ENCODE results near the gene FLVCR2.

FLVCR2 gene

GRCh38 chr14:75625034-75625433 is 46.6 kb downstream of the FLVCR2 start:
- Mint-ChIP-seq H3K27me3 (peaks cover 35% of the 10 kb centered on the region), H3K9me3 (no peaks in the 10 kb centered on the region), H3K27ac (no peak overlapping the region), H3K4me1 (peaks cover 18% of the 10 kb centered on the region), H3K4me3 (no peak overlapping the region), H3K36me3 (peaks cover 5% of the 10 kb centered on the region)
- no peak for ATAC-seq

- ATAC-seq, result no peak
- Mint-ChIP-seq H3K27me3 (peaks cover 31% of the 10 kb centered on the region), H3K36me3 (peaks cover 5% of the 10 kb centered on the region), H3K9me3 (no peaks in the 10 kb centered on the region), H3K4me3 (no peak overlapping the region), H3K27ac (no peak overlapping the region), H3K4me1 (peaks cover 18% of the 10 kb centered on the region)
These were observed 48.0 kb downstream of the FLVCR2 start for GRCh38 chr14:75626396-75626795.

- Mint-ChIP-seq H3K4me1 (peaks cover 18% of the 10 kb centered on the region), H3K27me3 (peaks cover 26% of the 10 kb centered on the region), H3K9me3 (no peaks in the 10 kb centered on the region), H3K4me3 (no peak overlapping the region), H3K27ac (no peak overlapping the region), H3K36me3 (peaks cover 5% of the 10 kb centered on the region)
- no peak for ATAC-seq
These were observed 48.4 kb downstream of the FLVCR2 start for GRCh38 chr14:75626863-75627262.

- H3K4me1 Mint-ChIP-seq, result peaks cover 18% of the 10 kb centered on the region
- H3K27ac Mint-ChIP-seq, result no peak overlapping the region
- H3K4me3 Mint-ChIP-seq, result no peak overlapping the region
- H3K9me3 Mint-ChIP-seq, result no peaks in the 10 kb centered on the region
- peaks cover 5% of the 10 kb centered on the region for H3K36me3 Mint-ChIP-seq
- ATAC-seq, result no peak
- H3K27me3 Mint-ChIP-seq, result peaks cover 24% of the 10 kb centered on the region
These were observed 49.0 kb downstream of the FLVCR2 start for GRCh38 chr14:75627406-75627805.

- ATAC-seq, result no peak
- Mint-ChIP-seq H3K36me3 (peaks cover 5% of the 10 kb centered on the region), H3K27ac (no peak overlapping the region), H3K27me3 (peaks cover 24% of the 10 kb centered on the region), H3K4me1 (peaks cover 11% of the 10 kb centered on the region), H3K4me3 (no peak overlapping the region), H3K9me3 (no peaks in the 10 kb centered on the region)
These were observed 50.4 kb downstream of the FLVCR2 start for GRCh38 chr14:75628816-75629215.

- H3K4me3 Mint-ChIP-seq, result no peak overlapping the region
- H3K27ac Mint-ChIP-seq, result no peak overlapping the region
- H3K4me1 Mint-ChIP-seq, result no peaks in the 10 kb centered on the region
- ATAC-seq, result no peak
- H3K27me3 Mint-ChIP-seq, result peaks cover 10% of the 10 kb centered on the region
- H3K36me3 Mint-ChIP-seq, result peaks cover 5% of the 10 kb centered on the region
- H3K9me3 Mint-ChIP-seq, result no peaks in the 10 kb centered on the region
These were observed 52.5 kb downstream of the FLVCR2 start for GRCh38 chr14:75630695-75631452.

- Mint-ChIP-seq H3K27ac (no peak overlapping the region), H3K36me3 (peaks cover 5% of the 10 kb centered on the region), H3K4me3 (no peak overlapping the region), H3K27me3 (peaks cover 4% of the 10 kb centered on the region), H3K9me3 (no peaks in the 10 kb centered on the region), H3K4me1 (no peaks in the 10 kb centered on the region)
- ATAC-seq, result no peak
These were observed 53.0 kb downstream of the FLVCR2 start for GRCh38 chr14:75631453-75631831.

GRCh38 chr14:75634848-75635247 is 56.4 kb downstream of the FLVCR2 start:
- Mint-ChIP-seq H3K4me3 (no peak overlapping the region), H3K36me3 (peaks cover 15% of the 10 kb centered on the region), H3K9me3 (no peaks in the 10 kb centered on the region), H3K4me1 (no peaks in the 10 kb centered on the region), H3K27ac (no peak overlapping the region), H3K27me3 (no peaks in the 10 kb centered on the region)
- ATAC-seq, result no peak

GRCh38 chr14:75636100-75636692 is 57.8 kb downstream of the FLVCR2 start:
- no peak for ATAC-seq
- Mint-ChIP-seq H3K27ac (no peak overlapping the region), H3K27me3 (no peaks in the 10 kb centered on the region), H3K4me1 (no peaks in the 10 kb centered on the region), H3K9me3 (no peaks in the 10 kb centered on the region), H3K36me3 (peaks cover 28% of the 10 kb centered on the region), H3K4me3 (no peak overlapping the region)

GRCh38 chr14:75640876-75641275 is 62.5 kb downstream of the FLVCR2 start:
- Mint-ChIP-seq H3K27me3 (no peaks in the 10 kb centered on the region), H3K27ac (no peak overlapping the region), H3K9me3 (no peaks in the 10 kb centered on the region), H3K36me3 (peaks cover 53% of the 10 kb centered on the region), H3K4me3 (no peak overlapping the region), H3K4me1 (no peaks in the 10 kb centered on the region)
- ATAC-seq, result no peak

- no peaks in the 10 kb centered on the region for H3K27me3 Mint-ChIP-seq
- no peak overlapping the region for H3K4me3 Mint-ChIP-seq
- peaks cover 58% of the 10 kb centered on the region for H3K36me3 Mint-ChIP-seq
- no peak for ATAC-seq
- no peaks in the 10 kb centered on the region for H3K4me1 Mint-ChIP-seq
- no peaks in the 10 kb centered on the region for H3K9me3 Mint-ChIP-seq
- no peak overlapping the region for H3K27ac Mint-ChIP-seq
These were observed 65.6 kb downstream of the FLVCR2 start for GRCh38 chr14:75643985-75644384.

GRCh38 chr14:75645056-75645455 is 66.6 kb downstream of the FLVCR2 start:
- H3K4me3 Mint-ChIP-seq, result no peak overlapping the region
- no peaks in the 10 kb centered on the region for H3K27me3 Mint-ChIP-seq
- peaks cover 61% of the 10 kb centered on the region for H3K36me3 Mint-ChIP-seq
- no peak overlapping the region for H3K27ac Mint-ChIP-seq
- H3K4me1 Mint-ChIP-seq, result no peaks in the 10 kb centered on the region
- H3K9me3 Mint-ChIP-seq, result no peaks in the 10 kb centered on the region
- ATAC-seq, result no peak

GRCh38 chr14:75646762-75647161 is 68.3 kb downstream of the FLVCR2 start:
- no peaks in the 10 kb centered on the region for H3K9me3 Mint-ChIP-seq
- no peak overlapping the region for H3K27ac Mint-ChIP-seq
- H3K36me3 Mint-ChIP-seq, result peaks cover 63% of the 10 kb centered on the region
- H3K4me3 Mint-ChIP-seq, result no peak overlapping the region
- H3K4me1 Mint-ChIP-seq, result no peaks in the 10 kb centered on the region
- H3K27me3 Mint-ChIP-seq, result no peaks in the 10 kb centered on the region
- ATAC-seq, result no peak

GRCh38 chr14:75647640-75648039 is 69.2 kb downstream of the FLVCR2 start:
- H3K27me3 Mint-ChIP-seq, result no peaks in the 10 kb centered on the region
- peaks cover 65% of the 10 kb centered on the region for H3K36me3 Mint-ChIP-seq
- H3K27ac Mint-ChIP-seq, result no peak overlapping the region
- H3K4me1 Mint-ChIP-seq, result no peaks in the 10 kb centered on the region
- H3K4me3 Mint-ChIP-seq, result no peak overlapping the region
- no peak for ATAC-seq
- H3K9me3 Mint-ChIP-seq, result no peaks in the 10 kb centered on the region

- ATAC-seq, result no peak
- no peaks in the 10 kb centered on the region for H3K4me1 Mint-ChIP-seq
- no peaks in the 10 kb centered on the region for H3K9me3 Mint-ChIP-seq
- no peaks in the 10 kb centered on the region for H3K27me3 Mint-ChIP-seq
- no peak overlapping the region for H3K4me3 Mint-ChIP-seq
- H3K27ac Mint-ChIP-seq, result no peak overlapping the region
- peaks cover 69% of the 10 kb centered on the region for H3K36me3 Mint-ChIP-seq
These were observed 69.8 kb downstream of the FLVCR2 start for GRCh38 chr14:75648066-75648838.

GRCh38 chr14:75649337-75649736 is 70.9 kb downstream of the FLVCR2 start:
- peaks cover 65% of the 10 kb centered on the region for H3K36me3 Mint-ChIP-seq
- no peak overlapping the region for H3K27ac Mint-ChIP-seq
- H3K27me3 Mint-ChIP-seq, result no peaks in the 10 kb centered on the region
- no peak for ATAC-seq
- no peaks in the 10 kb centered on the region for H3K4me1 Mint-ChIP-seq
- no peaks in the 10 kb centered on the region for H3K9me3 Mint-ChIP-seq
- H3K4me3 Mint-ChIP-seq, result no peak overlapping the region

Measured in stimulated activated memory B cell treated with anti-CD40 and anti-IgM and Interleukin-4, amounts not matched to agents 10 μg/mL and 1 μg/mL and 100 μg/mL, for 72 hours (primary cell).